Breast epithelium (tissue), 4 donors: ENCODE data around the gene MIEN1. TPM values are rescaled to one million over a fixed set of nuclear protein-coding genes. Genes with fewer than 3 reads are reported as not detected.

Experiments used
- DNase-seq, 2 donors: peaks; one replicate each; pipeline ENCODE4 v3.0.0-alpha.2; 2019; ENCODE audit warnings: low spot score in 2 of 2
- H3K27ac ChIP-seq, 2 donors: fragments of 200-600 bp; sonication (generic) in 1 of 2; one replicate each; pipeline ENCODE4 v1.5.1; 2016 to 2019; ENCODE audit warnings: mild to moderate bottlenecking in 1 of 2
- H3K27me3 ChIP-seq, 2 donors: fragments of 200-600 bp; sonication (generic) in 1 of 2; one replicate each; pipeline versions ENCODE4 v1.5.1 to v1.6.0; 2017 to 2019; ENCODE audit warnings: control low read depth in 1 of 2, mild to moderate bottlenecking in 1 of 2
- H3K36me3 ChIP-seq: fragments of 200-600 bp; one replicate; pipeline ENCODE4 v1.5.1; 2019
- H3K4me1 ChIP-seq, 2 donors: fragments of 200-600 bp; sonication (generic); one replicate each; pipeline ENCODE4 v1.5.1; 2016 to 2019; ENCODE audit warnings: control low read depth in 1 of 2
- H3K4me3 ChIP-seq, 3 donors: fragments of 200-600 bp; sonication (generic); 1 replicate in 2 of 3; 2 replicates in 1 of 3; pipeline ENCODE4 v1.5.1; 2016 to 2019; ENCODE audit warnings: mild to moderate bottlenecking in 3 of 3, moderate library complexity in 2 of 3
- H3K9me3 ChIP-seq, 2 donors: fragments of 200-600 bp; sonication (generic) in 1 of 2; one replicate each; pipeline ENCODE4 v1.5.1; 2016 to 2019; ENCODE audit warnings: control low read depth in 1 of 2
- CTCF ChIP-seq, 3 donors: fragments of 450-650 bp; IDR thresholded peaks; one replicate each; pipeline ENCODE4 v1.5.1; 2016 to 2017; ENCODE audit warnings: antibody characterized with exemption in 3 of 3, mild to moderate bottlenecking in 3 of 3, moderate library complexity in 3 of 3
- POLR2A ChIP-seq: fragments of 450-650 bp; IDR thresholded peaks from one replicate; pipeline ENCODE4 v1.6.1; 2016; ENCODE audit warnings: antibody characterized with exemption, mild to moderate bottlenecking, moderate library complexity
- POLR2AphosphoS5 ChIP-seq, 3 donors: sonication (generic); formaldehyde crosslinking; IDR thresholded peaks; one replicate each; pipeline ENCODE4 v1.6.1; 2017; ENCODE audit warnings: antibody characterized with exemption in 3 of 3
- intact Hi-C: fragments of 100-400 bp; cut with DNase I; formaldehyde crosslinking; loops from one replicate; pipeline ENCODE4 v1.15.1; 2023; ENCODE audit warnings: low total_unique reads
- total RNA-seq, 3 donors: library from RNA; depleted of rRNA; stranded (reverse); fragments of >200 nt; gene quantifications; one replicate each; pipeline ENCODE4 v1.1.0, GENCODE V29; 2016

Gene MIEN1
- total RNA-seq, 3 donors from 2014 or later = 50.7 to 68.2 (median 61.6) TPM

- H3K9me3 ChIP-seq = no peaks in the 10 kb centered on the region
- H3K27me3 ChIP-seq = no peaks in the 10 kb centered on the region
- peaks cover 4 to 46% of the 10 kb centered on the region in 2 donors for H3K4me1 ChIP-seq
- peak in 1 of 3 donors; percentile 27 for TF ChIP-seq POLR2AphosphoS5 (IDR thresholded peaks at IDR 0.05)
- no peak for TF ChIP-seq CTCF (IDR thresholded peaks at IDR 0.05)
- DNase-seq = peak; percentile 70 to 71
- no peaks in the 10 kb centered on the region for H3K36me3 ChIP-seq
- peak overlapping the region in 1 of 3 donors; percentile 39 for H3K4me3 ChIP-seq
- intact Hi-C loops = no loop called here
- peak overlapping the region; percentile 93 to 98 for H3K27ac ChIP-seq
These were observed 27.1 kb downstream of the MIEN1 start for GRCh38 chr17:39702901-39703893.

GRCh38 chr17:39701784-39702422 is 28.4 kb downstream of the MIEN1 start:
- intact Hi-C loops = no loop called here

GRCh38 chr17:39701012-39701783 is 29.1 kb downstream of the MIEN1 start:
- H3K36me3 ChIP-seq = no peaks in the 10 kb centered on the region
- no peak for TF ChIP-seq POLR2AphosphoS5 (IDR thresholded peaks at IDR 0.05)
- no peak for TF ChIP-seq CTCF (IDR thresholded peaks at IDR 0.05)
- TF ChIP-seq POLR2A = no peak
- no peaks in the 10 kb centered on the region for H3K9me3 ChIP-seq
- intact Hi-C loops = no loop called here
- H3K4me1 ChIP-seq = peaks cover 4 to 29% of the 10 kb centered on the region in 2 donors
- peak overlapping the region; percentile 94 to 98 for H3K27ac ChIP-seq
- peak in 1 of 2 donors; percentile 34 for DNase-seq
- peak overlapping the region; percentile 78 to 97 (median 87) for H3K4me3 ChIP-seq
- no peaks in the 10 kb centered on the region for H3K27me3 ChIP-seq

More at GRCh38 chr17:39701784-39702422, 28.4 kb downstream of the MIEN1 start:
- Histone ChIP-seq H3K36me3 (no peaks in the 10 kb centered on the region), H3K27ac (peak overlapping the region; percentile 94 to 98), H3K9me3 (no peaks in the 10 kb centered on the region), H3K27me3 (no peaks in the 10 kb centered on the region), H3K4me1 (peaks cover 4 to 36% of the 10 kb centered on the region in 2 donors), H3K4me3 (peak overlapping the region in 2 of 3 donors; percentile 78 to 97)
- no peak for DNase-seq
- TF ChIP-seq POLR2A (no peak), CTCF (IDR thresholded peaks at IDR 0.05) (no peak), POLR2AphosphoS5 (IDR thresholded peaks at IDR 0.05) (no peak)

- Histone ChIP-seq H3K27ac (peak overlapping the region; percentile 94 to 98), H3K9me3 (no peaks in the 10 kb centered on the region), H3K4me1 (peaks cover 4 to 25% of the 10 kb centered on the region in 2 donors), H3K27me3 (no peaks in the 10 kb centered on the region), H3K36me3 (no peaks in the 10 kb centered on the region), H3K4me3 (peak overlapping the region; percentile 78 to 97 (median 87))
- DNase-seq = no peak
- TF ChIP-seq POLR2AphosphoS5 (IDR thresholded peaks at IDR 0.05) (no peak), CTCF (IDR thresholded peaks at IDR 0.05) (no peak), POLR2A (no peak)
- intact Hi-C loops = no loop called here
These were observed 30.0 kb downstream of the MIEN1 start for GRCh38 chr17:39700148-39700987.
